Activated CD4-positive, alpha-beta T cell treated with anti-CD3 and anti-CD28 coated beads, Interleukin-2, amount 50 U/mL, for 48 hours (primary cell): ENCODE data around the gene ASXL1.

Experiments
- DNase-seq, 2 experiments: peaks; one replicate each; pipeline ENCODE4 v3.0.0-alpha.2; 2020

ASXL1 gene

GRCh38 chr20:32482442-32483261 is 124.5 kb downstream of the ASXL1 start:
- DNase-seq = peak; percentile 16 to 42

GRCh38 chr20:32483351-32484224 is 125.5 kb downstream of the ASXL1 start:
- peak; percentile 53 to 66 for DNase-seq

- peak; percentile 35 to 42 for DNase-seq
Observed at GRCh38 chr20:32484225-32484957, 126.3 kb downstream of the ASXL1 start.

GRCh38 chr20:32484958-32485769 is 127.0 kb downstream of the ASXL1 start:
- DNase-seq = peak; percentile 80 to 85

GRCh38 chr20:32485770-32486478 is 127.8 kb downstream of the ASXL1 start:
- no peak for DNase-seq

GRCh38 chr20:32487381-32487780 is 129.2 kb downstream of the ASXL1 start:
- no peak for DNase-seq

GRCh38 chr20:32488066-32488838 is 130.1 kb downstream of the ASXL1 start:
- no peak for DNase-seq
